ENCODE data around the gene ANKRD52.

Gene ANKRD52

GRCh38 chr12:56236985-56237384, 21.2 kb downstream of the ANKRD52 start:
- no peak for DNase-seq

GRCh38 chr12:56236091-56236490, 22.1 kb downstream of the ANKRD52 start:
- no peak for DNase-seq

- DNase-seq: no peak
Measured at GRCh38 chr12:56234746-56235436, 23.3 kb downstream of the ANKRD52 start.

GRCh38 chr12:56231184-56231582, 27.0 kb downstream of the ANKRD52 start:
- DNase-seq: no peak

GRCh38 chr12:56230432-56231183, 27.6 kb downstream of the ANKRD52 start:
- no peak for DNase-seq

- no peak for DNase-seq
Measured at GRCh38 chr12:56229916-56230431, 28.2 kb downstream of the ANKRD52 start, which contains the start of gene SLC39A5. Gene SLC39A5, plus strand, starts transcription at chr12:56230051. Its CDS starts 1,224 bp downstream, at chr12:56231275.

GRCh38 chr12:56229082-56229481, 29.1 kb downstream of the ANKRD52 start:
- DNase-seq: no peak

GRCh38 chr12:56224954-56225353, 33.2 kb downstream of the ANKRD52 start:
- no peak for DNase-seq

GRCh38 chr12:56224102-56224701, 34.0 kb downstream of the ANKRD52 start, which contains the start of gene NABP2:
Gene NABP2, plus strand, starts transcription at chr12:56224342. Its CDS starts 515 bp downstream, at chr12:56224857.
- DNase-seq: peak; percentile 97

- no peak for DNase-seq
Measured at GRCh38 chr12:56223571-56224101, 34.5 kb downstream of the ANKRD52 start.

GRCh38 chr12:56222531-56222895, 35.7 kb downstream of the ANKRD52 start:
- no peak for DNase-seq

GRCh38 chr12:56221757-56222530, 36.2 kb downstream of the ANKRD52 start, which contains the start of gene RNF41:
Gene RNF41, minus strand, starts transcription at chr12:56221922. Its CDS starts 7,875 bp downstream, at chr12:56214047.
- DNase-seq: peak; percentile 99

GRCh38 chr12:56221232-56221756, 36.9 kb downstream of the ANKRD52 start:
- DNase-seq: peak; percentile 78

- DNase-seq: no peak
Measured at GRCh38 chr12:56220611-56221231, 37.5 kb downstream of the ANKRD52 start.

- no peak for DNase-seq
Measured at GRCh38 chr12:56219840-56220239, 38.3 kb downstream of the ANKRD52 start.

- no peak for DNase-seq
Measured at GRCh38 chr12:56216461-56216860, 41.7 kb downstream of the ANKRD52 start.

GRCh38 chr12:56213878-56214277, 44.3 kb downstream of the ANKRD52 start:
- DNase-seq: no peak

- no peak for DNase-seq
Measured at GRCh38 chr12:56212361-56212760, 45.8 kb downstream of the ANKRD52 start.

GRCh38 chr12:56208006-56208405, 50.2 kb downstream of the ANKRD52 start:
- DNase-seq: no peak

GRCh38 chr12:56206452-56207166, 51.6 kb downstream of the ANKRD52 start:
- peak; percentile 42 for DNase-seq

- DNase-seq: no peak
Measured at GRCh38 chr12:56205445-56205844, 52.7 kb downstream of the ANKRD52 start.
